ENCODE results near the gene CKAP5.

DNA sequence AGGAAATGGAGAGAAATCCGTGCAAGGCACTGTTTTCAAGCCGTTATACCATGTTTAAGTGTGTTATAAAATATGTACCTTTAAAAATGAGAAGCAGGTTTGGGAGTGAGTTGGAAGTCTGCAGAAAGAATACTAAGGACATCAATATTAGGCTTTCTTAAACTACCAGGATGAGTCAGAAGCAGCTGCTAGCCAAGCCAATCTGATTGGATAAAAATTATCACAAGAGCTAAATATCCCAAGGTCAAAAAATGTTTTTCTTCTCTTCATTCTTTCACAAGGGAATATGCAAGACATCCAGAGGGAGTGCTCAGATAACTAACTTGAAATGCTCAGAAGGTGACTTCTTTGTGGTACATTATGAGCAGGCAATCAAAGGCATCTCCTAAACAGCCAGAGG, 19.3 kb upstream of the CKAP5 start:
- TF ChIP-seq, protein P1, sequence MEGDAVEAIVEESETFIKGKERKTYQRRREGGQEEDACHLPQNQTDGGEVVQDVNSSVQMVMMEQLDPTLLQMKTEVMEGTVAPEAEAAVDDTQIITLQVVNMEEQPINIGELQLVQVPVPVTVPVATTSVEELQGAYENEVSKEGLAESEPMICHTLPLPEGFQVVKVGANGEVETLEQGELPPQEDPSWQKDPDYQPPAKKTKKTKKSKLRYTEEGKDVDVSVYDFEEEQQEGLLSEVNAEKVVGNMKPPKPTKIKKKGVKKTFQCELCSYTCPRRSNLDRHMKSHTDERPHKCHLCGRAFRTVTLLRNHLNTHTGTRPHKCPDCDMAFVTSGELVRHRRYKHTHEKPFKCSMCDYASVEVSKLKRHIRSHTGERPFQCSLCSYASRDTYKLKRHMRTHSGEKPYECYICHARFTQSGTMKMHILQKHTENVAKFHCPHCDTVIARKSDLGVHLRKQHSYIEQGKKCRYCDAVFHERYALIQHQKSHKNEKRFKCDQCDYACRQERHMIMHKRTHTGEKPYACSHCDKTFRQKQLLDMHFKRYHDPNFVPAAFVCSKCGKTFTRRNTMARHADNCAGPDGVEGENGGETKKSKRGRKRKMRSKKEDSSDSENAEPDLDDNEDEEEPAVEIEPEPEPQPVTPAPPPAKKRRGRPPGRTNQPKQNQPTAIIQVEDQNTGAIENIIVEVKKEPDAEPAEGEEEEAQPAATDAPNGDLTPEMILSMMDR (IDR thresholded peaks at IDR 0.05), result no peak
- no peak for TF ChIP-seq POLR2AphosphoS5 (IDR thresholded peaks at IDR 0.05)
